Neuronal stem cell (in vitro differentiated cells): ENCODE data around the gene HHIPL2.
A peak's percentile ranks its signal among the peaks of the same experiment; 100 is the strongest.

ENCODE experiments used
- DNase-seq: peaks from one replicate; pipeline ENCODE4 v3.0.0-alpha.2; 2013; ENCODE audit warnings: low spot score
- H2AFZ ChIP-seq: one replicate; pipeline ENCODE4 v1.6.1; 2013; ENCODE audit warnings: mild to moderate bottlenecking, low read length, inconsistent platforms
- H2AK5ac ChIP-seq: 2 replicates; pipeline ENCODE4 v1.6.1; 2013; ENCODE audit warnings: low read depth, mild to moderate bottlenecking, inconsistent platforms, low read length, moderate library complexity, mixed read lengths
- H2BK120ac ChIP-seq: 2 replicates; pipeline ENCODE4 v1.6.1; 2013; ENCODE audit warnings: low read depth, mild to moderate bottlenecking, inconsistent platforms, low read length, moderate library complexity, mixed read lengths
- H2BK12ac ChIP-seq: one replicate; pipeline ENCODE4 v1.6.1; 2013; ENCODE audit warnings: low read length, inconsistent platforms
- H2BK15ac ChIP-seq: 2 replicates; pipeline ENCODE4 v1.6.1; 2013; ENCODE audit warnings: mild to moderate bottlenecking, low read length, inconsistent platforms, mixed read lengths
- H2BK5ac ChIP-seq: one replicate; pipeline ENCODE4 v1.6.1; 2013; ENCODE audit warnings: inconsistent platforms, mild to moderate bottlenecking, low read length, moderate library complexity
- H3K14ac ChIP-seq: one replicate; pipeline ENCODE4 v1.6.1; 2013; ENCODE audit warnings: low read length, inconsistent platforms
- H3K18ac ChIP-seq: 2 replicates; pipeline ENCODE4 v1.6.1; 2013; ENCODE audit warnings: low read length, inconsistent platforms
- H3K23ac ChIP-seq: 2 replicates; pipeline ENCODE4 v1.6.1; 2013; ENCODE audit warnings: low read depth, mild to moderate bottlenecking, mixed read lengths, low read length, inconsistent platforms; ENCODE audit not compliant: poor library complexity
- H3K27ac ChIP-seq: replicated peaks from 3 replicates; pipeline ENCODE4 v1.5.1; 2013; ENCODE audit warnings: low read length, inconsistent platforms
- H3K27me3 ChIP-seq, 3 experiments: 2 replicates each; pipeline ENCODE4 v1.6.1; 2013; ENCODE audit warnings: low read length in 3 of 3, mild to moderate bottlenecking in 2 of 3, inconsistent platforms in 1 of 3, low read depth in 1 of 3, mixed read lengths in 1 of 3, moderate library complexity in 1 of 3; ENCODE audit not compliant: control insufficient read depth in 3 of 3, insufficient read depth in 3 of 3
- H3K36me3 ChIP-seq, 2 donors: replicated peaks in 1 of 2; 2 replicates each; pipeline ENCODE4 v1.6.1; 2013; ENCODE audit warnings: low read length in 2 of 2; ENCODE audit not compliant: control insufficient read depth in 2 of 2, insufficient read depth in 2 of 2
- H3K4ac ChIP-seq: 2 replicates; pipeline ENCODE4 v1.6.1; 2013; ENCODE audit warnings: inconsistent platforms, mild to moderate bottlenecking, low read length, moderate library complexity
- H3K4me1 ChIP-seq, 2 donors: 1 replicate in 1 of 2; 2 replicates in 1 of 2; pipeline ENCODE4 v1.6.1; 2013; ENCODE audit warnings: low read length in 2 of 2, low read depth in 1 of 2; ENCODE audit not compliant: control insufficient read depth in 2 of 2, insufficient read depth in 1 of 2
- H3K4me2 ChIP-seq: one replicate; pipeline ENCODE4 v1.6.1; 2013; ENCODE audit warnings: mild to moderate bottlenecking, low read length, inconsistent platforms; ENCODE audit not compliant: insufficient read depth, poor library complexity, severe bottlenecking
- H3K4me3 ChIP-seq, 2 donors: 2 replicates each; pipeline ENCODE4 v1.5.1; 2013; ENCODE audit warnings: low read length in 2 of 2, mild to moderate bottlenecking in 2 of 2, inconsistent platforms in 1 of 2, moderate library complexity in 1 of 2
- H3K79me1 ChIP-seq: one replicate; pipeline ENCODE4 v1.6.1; 2013; ENCODE audit warnings: low read depth, mild to moderate bottlenecking, inconsistent platforms, low read length, moderate library complexity
- H3K9ac ChIP-seq: one replicate; pipeline ENCODE4 v1.6.1; 2013; ENCODE audit warnings: mild to moderate bottlenecking, low read depth, low read length, inconsistent platforms; ENCODE audit not compliant: poor library complexity
- H3K9me3 ChIP-seq, 2 donors: replicated peaks in 1 of 2; 2 replicates each; pipeline versions ENCODE3 to v1.6.1; 2013; ENCODE audit warnings: low read length in 2 of 2, mild to moderate bottlenecking in 2 of 2, inconsistent platforms in 1 of 2, low read depth in 1 of 2, mixed read lengths in 1 of 2, moderate library complexity in 1 of 2; ENCODE audit not compliant: control insufficient read depth in 2 of 2, insufficient read depth in 1 of 2
- H4K8ac ChIP-seq: one replicate; pipeline ENCODE4 v1.6.1; 2013; ENCODE audit warnings: low read depth, mild to moderate bottlenecking, inconsistent platforms, low read length, moderate library complexity
- H4K91ac ChIP-seq: one replicate; pipeline ENCODE4 v1.6.1; 2013; ENCODE audit warnings: low read length, low read depth, mild to moderate bottlenecking, inconsistent platforms; ENCODE audit not compliant: poor library complexity
- WGBS, 2 donors: extraction: QIAGEN DNeasy Blood & Tissue Kit; methylation state at CpG; one replicate each; pipeline ENCODE4 v1.1.7; 2013; ENCODE audit warnings: missing lambda C conversion rate in 2 of 2, mixed read lengths in 1 of 2; ENCODE audit not compliant: insufficient read length in 2 of 2, insufficient replicate concordance in 1 of 2; ENCODE audit errors: extremely low coverage in 2 of 2; 5-methylcytosine and 5-hydroxymethylcytosine counted together

Gene HHIPL2

GRCh38 chr1:222589462-222590302, 41.8 kb upstream of the HHIPL2 start, which contains the start of gene TAF1A:
Gene TAF1A, minus strand, starts transcription at chr1:222589933.
- peak; percentile 59 for DNase-seq

GRCh38 chr1:222588135-222588534, 40.2 kb upstream of the HHIPL2 start:
- Histone ChIP-seq H2BK15ac (no peak overlapping the region), H3K27me3 (no peaks in the 10 kb centered on the region), H3K9ac (no peak overlapping the region), H3K4me1 (peaks cover 0 to 3% of the 10 kb centered on the region in 2 donors), H4K8ac (no peak overlapping the region), H2BK5ac (no peak overlapping the region), H2AFZ (no peak overlapping the region), H3K27ac (no peak overlapping the region), H3K4me3 (peak overlapping the region in 1 of 2 donors; percentile 75), H3K9me3 (no peaks in the 10 kb centered on the region), H3K14ac (no peak overlapping the region), H2AK5ac (no peak overlapping the region), H3K23ac (no peak overlapping the region), H3K36me3 (peaks cover 3 to 51% of the 10 kb centered on the region in 2 donors), H3K4ac (no peak overlapping the region), H3K18ac (no peak overlapping the region), H3K4me2 (no peak overlapping the region), H4K91ac (no peak overlapping the region), H3K79me1 (peaks cover 2% of the 10 kb centered on the region), H2BK120ac (no peak overlapping the region), H2BK12ac (no peak overlapping the region)
- WGBS, 2 donors = no CpG with 5 or more reads among the region's 1 CpG
- DNase-seq = no peak

More at GRCh38 chr1:222589462-222590302, 41.8 kb upstream of the HHIPL2 start, which contains the start of gene TAF1A:
- Histone ChIP-seq H3K18ac (no peak within 1 kb of the TSS), H3K27me3 (no peaks in the 10 kb centered on the region), H2BK15ac (no peak within 1 kb of the TSS), H3K9me3 (no peaks in the 10 kb centered on the region), H3K27ac (peak within 1 kb of the TSS; percentile 62), H3K4me1 (peaks cover 0 to 3% of the 10 kb centered on the region in 2 donors), H3K23ac (no peak within 1 kb of the TSS), H3K79me1 (peaks cover 2% of the 10 kb centered on the region), H4K91ac (no peak within 1 kb of the TSS), H2AK5ac (no peak within 1 kb of the TSS), H3K14ac (no peak within 1 kb of the TSS), H2BK120ac (no peak within 1 kb of the TSS), H3K36me3 (peaks cover 3 to 36% of the 10 kb centered on the region in 2 donors), H2BK5ac (no peak within 1 kb of the TSS), H4K8ac (no peak within 1 kb of the TSS), H3K9ac (no peak within 1 kb of the TSS), H2BK12ac (no peak within 1 kb of the TSS), H3K4me3 (peak within 1 kb of the TSS; percentile 75 to 90), H3K4me2 (peak within 1 kb of the TSS; percentile 69), H3K4ac (no peak within 1 kb of the TSS), H2AFZ (peak within 1 kb of the TSS; percentile 92)
- WGBS, 2 donors = no CpG with 5 or more reads among the region's 41 CpGs

GRCh38 chr1:222586842-222587241, 38.9 kb upstream of the HHIPL2 start:
- Histone ChIP-seq H4K8ac (no peak overlapping the region), H3K23ac (no peak overlapping the region)

GRCh38 chr1:222583079-222583478, 35.2 kb upstream of the HHIPL2 start:
- H2BK15ac ChIP-seq = no peak overlapping the region
- no peak overlapping the region for H2AK5ac ChIP-seq
- H3K9me3 ChIP-seq = no peaks in the 10 kb centered on the region
- DNase-seq = no peak
- H3K9ac ChIP-seq = no peak overlapping the region
- no peaks in the 10 kb centered on the region for H3K4me1 ChIP-seq
- H2BK12ac ChIP-seq = no peak overlapping the region
- H2AFZ ChIP-seq = no peak overlapping the region
- no peak overlapping the region for H3K4me3 ChIP-seq
- H3K23ac ChIP-seq = no peak overlapping the region
- H2BK120ac ChIP-seq = no peak overlapping the region
- no peak overlapping the region for H2BK5ac ChIP-seq
- H3K18ac ChIP-seq = no peak overlapping the region
- peaks cover 6 to 81% of the 10 kb centered on the region in 2 donors for H3K36me3 ChIP-seq
- WGBS, 2 donors = no CpG with 5 or more reads among the region's 5 CpGs
- no peak overlapping the region for H3K4ac ChIP-seq
- no peak overlapping the region for H3K14ac ChIP-seq
- H3K79me1 ChIP-seq = peaks cover 2% of the 10 kb centered on the region
- H3K27ac ChIP-seq = no peak overlapping the region
- no peak overlapping the region for H4K91ac ChIP-seq
- no peaks in the 10 kb centered on the region for H3K27me3 ChIP-seq
- no peak overlapping the region for H3K4me2 ChIP-seq
- no peak overlapping the region for H4K8ac ChIP-seq

More at GRCh38 chr1:222586842-222587241, 38.9 kb upstream of the HHIPL2 start:
- Histone ChIP-seq H3K4me3 (no peak overlapping the region), H2AK5ac (no peak overlapping the region), H3K9ac (no peak overlapping the region), H4K91ac (no peak overlapping the region), H2BK12ac (no peak overlapping the region), H3K14ac (no peak overlapping the region), H3K4ac (no peak overlapping the region), H2BK5ac (no peak overlapping the region), H3K9me3 (no peaks in the 10 kb centered on the region), H2AFZ (no peak overlapping the region), H3K4me2 (no peak overlapping the region), H3K27ac (no peak overlapping the region), H3K79me1 (peaks cover 2% of the 10 kb centered on the region), H3K4me1 (peaks cover 0 to 3% of the 10 kb centered on the region in 2 donors), H3K36me3 (peaks cover 6 to 64% of the 10 kb centered on the region in 2 donors), H2BK15ac (no peak overlapping the region), H3K27me3 (no peaks in the 10 kb centered on the region), H2BK120ac (no peak overlapping the region), H3K18ac (no peak overlapping the region)
- no CpG with 5 or more reads among the region's 2 CpGs for WGBS, 2 donors
- DNase-seq = no peak
